Brain microvascular endothelial cell (primary cell): ENCODE measurements around the gene ABCC11.

ENCODE experiments used
- DNase-seq: peaks from one replicate; pipeline ENCODE4 v3.0.0-alpha.2; 2020
- H3K27ac ChIP-seq: fragments of 250-450 bp; sonication (Bioruptor Pico); 2 replicates; pipeline ENCODE4 v1.5.1; 2020; ENCODE audit warnings: mild to moderate bottlenecking, moderate library complexity
- H3K27me3 ChIP-seq: fragments of 250-450 bp; sonication (Bioruptor Pico); replicated peaks from 2 replicates; pipeline ENCODE4 v1.5.1; 2020; ENCODE audit warnings: mild to moderate bottlenecking
- H3K36me3 ChIP-seq: fragments of 250-450 bp; sonication (Bioruptor Pico); replicated peaks from 2 replicates; pipeline ENCODE4 v1.5.1; 2020; ENCODE audit warnings: mild to moderate bottlenecking
- H3K4me3 ChIP-seq: 2 replicates; pipeline ENCODE4 v1.5.1; 2011; ENCODE audit warnings: low read depth, mild to moderate bottlenecking, control low read depth, low read length, moderate library complexity
- in situ Hi-C: cut with HindIII; loops from 2 replicates; pipeline ENCODE4 v1.10.0; 2017; ENCODE audit warnings: low sequenced_read_pairs, low pct_ligation_motif_present
- TF ChIP-seq, protein P1 (sequence below): IDR thresholded peaks from 2 replicates; pipeline ENCODE4 v1.5.1; 2011; ENCODE audit warnings: low read depth, mild to moderate bottlenecking, moderate library complexity, low read length, control low read depth, inconsistent platforms; ENCODE audit errors: missing control alignments

The ABCC11 gene

DNA sequence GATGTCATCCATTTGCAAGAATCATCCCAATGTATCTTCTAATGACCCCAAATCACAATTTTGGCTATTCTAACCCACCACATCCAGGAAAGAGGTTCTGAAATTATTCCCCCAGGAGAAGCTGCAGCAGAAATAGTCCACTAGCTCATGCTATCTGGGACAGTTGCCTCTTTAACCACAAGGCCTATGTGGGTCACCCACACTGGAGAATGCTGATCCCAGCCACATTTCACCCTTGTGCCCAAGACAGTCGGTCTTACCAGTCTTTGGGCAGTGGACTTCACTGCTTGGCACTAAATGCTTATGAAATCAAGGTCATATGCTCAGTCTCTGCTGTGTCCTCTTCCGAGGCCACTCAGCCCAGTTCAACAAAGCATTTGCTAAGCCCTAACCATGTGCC, 118.6 kb downstream of the ABCC11 start:
- in situ Hi-C loops, result no loop called here
- H3K27me3 ChIP-seq, result no peaks in the 10 kb centered on the region
- no peak for DNase-seq
- H3K36me3 ChIP-seq, result no peaks in the 10 kb centered on the region
- H3K27ac ChIP-seq, result no peak overlapping the region
- H3K4me3 ChIP-seq, result no peak overlapping the region
- TF ChIP-seq, protein P1, sequence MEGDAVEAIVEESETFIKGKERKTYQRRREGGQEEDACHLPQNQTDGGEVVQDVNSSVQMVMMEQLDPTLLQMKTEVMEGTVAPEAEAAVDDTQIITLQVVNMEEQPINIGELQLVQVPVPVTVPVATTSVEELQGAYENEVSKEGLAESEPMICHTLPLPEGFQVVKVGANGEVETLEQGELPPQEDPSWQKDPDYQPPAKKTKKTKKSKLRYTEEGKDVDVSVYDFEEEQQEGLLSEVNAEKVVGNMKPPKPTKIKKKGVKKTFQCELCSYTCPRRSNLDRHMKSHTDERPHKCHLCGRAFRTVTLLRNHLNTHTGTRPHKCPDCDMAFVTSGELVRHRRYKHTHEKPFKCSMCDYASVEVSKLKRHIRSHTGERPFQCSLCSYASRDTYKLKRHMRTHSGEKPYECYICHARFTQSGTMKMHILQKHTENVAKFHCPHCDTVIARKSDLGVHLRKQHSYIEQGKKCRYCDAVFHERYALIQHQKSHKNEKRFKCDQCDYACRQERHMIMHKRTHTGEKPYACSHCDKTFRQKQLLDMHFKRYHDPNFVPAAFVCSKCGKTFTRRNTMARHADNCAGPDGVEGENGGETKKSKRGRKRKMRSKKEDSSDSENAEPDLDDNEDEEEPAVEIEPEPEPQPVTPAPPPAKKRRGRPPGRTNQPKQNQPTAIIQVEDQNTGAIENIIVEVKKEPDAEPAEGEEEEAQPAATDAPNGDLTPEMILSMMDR, result no peak

DNA sequence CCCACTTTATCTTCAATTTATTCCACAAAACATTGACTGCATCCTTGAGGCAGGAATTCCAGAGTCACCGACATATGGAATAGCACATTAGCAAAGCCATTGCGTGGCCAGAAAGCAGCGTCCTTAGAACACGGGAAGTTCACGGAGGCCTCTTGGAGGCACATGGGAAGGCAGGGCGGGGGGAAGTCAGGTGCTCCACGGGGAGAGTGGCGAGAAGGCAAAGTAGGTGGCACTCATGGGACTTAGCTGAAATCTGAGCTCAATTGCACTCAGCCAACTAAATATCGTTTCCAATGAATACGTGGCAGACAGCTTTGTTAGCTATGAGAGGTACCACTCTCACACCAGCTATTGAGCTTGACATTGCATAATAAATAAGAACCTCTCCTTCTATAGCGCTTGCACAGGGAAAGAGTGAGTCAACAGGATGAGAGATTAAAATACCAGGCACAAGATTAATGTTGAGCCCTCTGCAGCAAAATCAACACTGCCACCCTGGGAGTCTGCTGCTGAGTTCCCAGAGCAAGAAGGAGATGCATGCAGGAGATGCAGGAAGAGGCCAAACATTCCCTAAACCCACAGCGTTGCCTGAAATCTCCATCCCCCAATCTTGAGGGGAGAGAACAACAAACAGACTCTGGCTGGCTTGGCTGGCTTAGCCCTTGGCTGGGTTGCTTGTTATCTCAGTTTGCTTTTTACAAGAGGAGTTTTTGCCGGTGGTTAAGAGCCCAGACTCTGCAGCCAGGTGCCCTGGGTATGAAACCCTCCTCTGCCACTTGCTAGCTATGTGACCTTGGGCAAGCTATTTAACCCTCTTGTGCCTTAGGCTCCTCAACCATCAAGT, 120.3 kb downstream of the ABCC11 start:
- no peak overlapping the region for H3K4me3 ChIP-seq
- in situ Hi-C loops, result no loop called here
- H3K36me3 ChIP-seq, result no peaks in the 10 kb centered on the region
- TF ChIP-seq, protein P1, result no peak
- peak overlapping the region; percentile 61 for H3K27ac ChIP-seq
- peak; percentile 95 for DNase-seq
- H3K27me3 ChIP-seq, result no peaks in the 10 kb centered on the region

DNA sequence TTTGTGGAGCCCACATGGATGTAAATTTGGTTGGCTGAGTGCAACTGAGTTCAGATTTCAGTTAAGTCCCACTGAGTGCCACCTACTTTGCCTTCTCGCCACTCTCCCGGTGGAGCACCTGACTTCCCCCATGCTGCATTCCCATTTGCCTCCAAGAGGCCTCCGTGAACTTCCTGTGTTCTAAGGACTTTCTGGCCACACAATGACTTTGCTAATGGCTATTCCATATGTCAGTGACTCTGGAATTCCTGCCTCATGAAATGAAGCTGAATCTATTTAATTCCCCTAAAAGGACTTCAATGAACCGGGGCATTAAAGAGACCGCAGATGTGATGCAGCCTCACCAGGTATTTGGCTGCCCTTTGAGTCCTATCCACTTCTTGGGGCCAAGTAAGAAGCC, 121.5 kb downstream of the ABCC11 start:
- no peak overlapping the region for H3K4me3 ChIP-seq
- no peak overlapping the region for H3K27ac ChIP-seq
- no peak for DNase-seq
- in situ Hi-C loops, result no loop called here
- no peaks in the 10 kb centered on the region for H3K27me3 ChIP-seq
- H3K36me3 ChIP-seq, result no peaks in the 10 kb centered on the region
- TF ChIP-seq, protein P1, result no peak

DNA sequence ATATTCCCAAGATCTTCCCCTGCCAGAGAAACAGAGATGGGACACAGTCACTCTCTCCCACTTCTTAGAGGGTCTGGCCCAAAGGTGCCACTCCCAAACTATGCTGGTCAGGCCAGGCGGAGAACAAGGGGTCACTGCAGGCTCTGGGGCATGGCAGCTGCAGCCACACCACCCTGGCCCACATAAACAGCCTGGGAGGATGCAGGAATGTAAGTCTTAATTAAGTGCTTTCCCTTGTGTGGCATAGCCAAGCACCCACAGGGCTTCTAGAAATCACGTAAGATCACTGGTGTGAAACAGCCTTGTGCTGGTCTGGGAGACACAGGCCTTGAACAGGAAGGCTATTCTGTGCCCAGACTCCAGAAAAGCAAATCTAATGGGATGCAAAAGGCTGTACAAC, 123.1 kb downstream of the ABCC11 start:
- in situ Hi-C loops, result no loop called here
- no peaks in the 10 kb centered on the region for H3K27me3 ChIP-seq
- H3K4me3 ChIP-seq, result no peak overlapping the region
- TF ChIP-seq, protein P1, result no peak
- no peaks in the 10 kb centered on the region for H3K36me3 ChIP-seq
- H3K27ac ChIP-seq, result no peak overlapping the region
- no peak for DNase-seq

DNA sequence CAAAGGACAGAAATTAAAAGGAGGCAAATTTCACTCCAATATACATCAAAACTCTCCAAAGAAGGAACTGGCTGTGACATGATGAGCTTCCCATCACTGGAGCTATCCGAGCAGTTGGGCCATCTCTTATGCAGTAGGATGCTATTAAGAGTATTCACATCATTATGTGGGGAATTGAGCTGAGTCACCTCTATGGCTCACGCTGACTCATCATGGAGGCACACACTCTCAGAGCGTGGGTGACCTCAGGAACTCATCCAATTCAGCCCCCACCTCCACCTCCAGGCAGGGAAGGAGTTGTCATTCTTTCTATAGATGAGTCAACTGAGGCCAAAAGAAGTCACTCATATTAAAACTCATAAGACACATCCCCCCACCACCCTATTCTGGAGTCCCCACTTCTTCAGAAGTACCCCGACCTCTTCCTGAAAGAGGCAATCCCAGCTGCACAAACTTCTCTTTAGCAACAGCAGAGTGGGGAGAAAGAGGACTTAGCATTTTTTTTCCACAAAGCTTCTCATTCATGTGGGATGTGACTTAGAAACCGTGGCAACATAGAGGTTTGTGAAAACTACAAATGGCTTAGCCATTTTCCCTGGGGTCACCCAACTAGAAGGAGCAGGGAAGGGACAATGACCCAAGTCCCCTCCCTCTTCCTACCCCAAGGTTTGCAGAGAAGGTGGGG, 124.1 kb downstream of the ABCC11 start:
- Histone ChIP-seq H3K36me3 (no peaks in the 10 kb centered on the region), H3K4me3 (no peak overlapping the region), H3K27me3 (no peaks in the 10 kb centered on the region), H3K27ac (peak overlapping the region; percentile 75)
- DNase-seq, result peak; percentile 99
- TF ChIP-seq, protein P1, result no peak
- in situ Hi-C loops, result no loop called here

DNA sequence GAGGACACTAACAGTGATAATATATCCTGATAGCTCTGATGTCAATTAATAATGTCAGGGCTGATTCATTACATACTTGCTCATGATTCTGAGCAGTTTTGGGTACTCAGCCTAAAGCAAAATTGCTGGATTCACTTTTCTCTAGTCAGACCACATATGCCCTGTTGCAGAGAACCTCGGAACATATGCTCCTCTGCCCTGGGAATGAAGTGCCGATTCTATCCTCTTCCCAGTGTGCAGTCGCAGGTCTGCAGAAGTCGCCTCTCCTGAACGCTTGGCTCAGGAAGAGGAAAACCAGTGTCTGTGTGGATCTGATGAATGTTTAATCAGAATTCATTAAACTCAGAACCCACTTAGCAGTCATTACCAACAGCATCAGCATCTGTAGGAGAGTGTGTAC, 126.1 kb downstream of the ABCC11 start:
- Histone ChIP-seq H3K27me3 (no peaks in the 10 kb centered on the region), H3K27ac (no peak overlapping the region), H3K36me3 (no peaks in the 10 kb centered on the region), H3K4me3 (no peak overlapping the region)
- in situ Hi-C loops, result no loop called here
- DNase-seq, result no peak
- TF ChIP-seq, protein P1, result no peak
